Measurements from ENCODE around the gene CUL3.

DNA sequence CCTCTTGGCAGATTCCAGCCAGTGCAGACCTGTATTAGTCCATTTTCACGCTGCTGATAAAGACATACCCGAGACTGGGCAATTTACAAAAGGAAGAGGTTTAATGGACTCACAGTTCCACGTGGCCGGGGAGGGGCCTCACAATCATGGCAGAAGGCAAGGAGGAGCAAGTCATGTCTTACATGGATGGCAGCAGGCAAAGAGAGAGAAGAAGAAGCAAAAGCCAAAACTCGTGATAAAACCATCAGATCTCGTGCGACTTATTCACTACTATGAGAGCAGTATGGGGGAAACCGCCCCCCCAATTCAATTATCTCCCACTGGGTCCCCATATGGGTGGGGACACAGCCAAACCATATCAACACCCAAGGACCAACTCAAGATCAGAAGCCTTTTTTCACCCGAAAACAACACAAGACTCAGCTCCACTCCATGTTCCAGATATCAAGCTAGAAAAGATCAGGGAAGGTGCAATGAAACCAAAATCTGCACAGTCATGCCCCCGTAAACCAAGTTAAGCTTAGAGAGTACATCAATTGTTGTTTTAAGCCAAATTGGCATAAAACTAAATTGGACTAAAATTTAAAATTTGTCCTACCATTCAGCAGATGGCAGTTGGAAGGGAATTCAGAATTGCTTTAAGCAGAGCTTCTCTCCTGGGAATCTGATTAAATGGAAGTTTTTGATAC is 127.6 kb downstream of the CUL3 start:
- TF ChIP-seq CTCF (IDR thresholded peaks at IDR 0.05 in 2 of 3, conservative IDR thresholded peaks at IDR 0.05 in 1 of 3; ENCODE audit: borderline replicate concordance in 1 of 3, insufficient read depth in 1 of 3, low read depth in 2 of 3, low read length in 2 of 3): no peak
- no peak for TF ChIP-seq POLR2AphosphoS5 (IDR thresholded peaks at IDR 0.05; ENCODE audit: low read depth, low read length)
- no peak for TF ChIP-seq EZH2 (IDR thresholded peaks at IDR 0.05)
- TF ChIP-seq CBX3 (IDR thresholded peaks at IDR 0.05; ENCODE audit: low read depth): no peak
- TF ChIP-seq, protein P1, sequence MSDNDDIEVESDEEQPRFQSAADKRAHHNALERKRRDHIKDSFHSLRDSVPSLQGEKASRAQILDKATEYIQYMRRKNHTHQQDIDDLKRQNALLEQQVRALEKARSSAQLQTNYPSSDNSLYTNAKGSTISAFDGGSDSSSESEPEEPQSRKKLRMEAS (IDR thresholded peaks at IDR 0.05): no peak
- TF ChIP-seq ZNF274 (IDR thresholded peaks at IDR 0.05; ENCODE audit: low read depth, low read length): no peak
- TF ChIP-seq YY1 (IDR thresholded peaks at IDR 0.05; ENCODE audit: extremely low read depth, insufficient replicate concordance, low read depth, low read length): no peak
- no peak for TF ChIP-seq POLR2A (IDR thresholded peaks at IDR 0.05; ENCODE audit: borderline replicate concordance, extremely low read depth, insufficient read depth, insufficient read length)
- TF ChIP-seq, protein P2, sequence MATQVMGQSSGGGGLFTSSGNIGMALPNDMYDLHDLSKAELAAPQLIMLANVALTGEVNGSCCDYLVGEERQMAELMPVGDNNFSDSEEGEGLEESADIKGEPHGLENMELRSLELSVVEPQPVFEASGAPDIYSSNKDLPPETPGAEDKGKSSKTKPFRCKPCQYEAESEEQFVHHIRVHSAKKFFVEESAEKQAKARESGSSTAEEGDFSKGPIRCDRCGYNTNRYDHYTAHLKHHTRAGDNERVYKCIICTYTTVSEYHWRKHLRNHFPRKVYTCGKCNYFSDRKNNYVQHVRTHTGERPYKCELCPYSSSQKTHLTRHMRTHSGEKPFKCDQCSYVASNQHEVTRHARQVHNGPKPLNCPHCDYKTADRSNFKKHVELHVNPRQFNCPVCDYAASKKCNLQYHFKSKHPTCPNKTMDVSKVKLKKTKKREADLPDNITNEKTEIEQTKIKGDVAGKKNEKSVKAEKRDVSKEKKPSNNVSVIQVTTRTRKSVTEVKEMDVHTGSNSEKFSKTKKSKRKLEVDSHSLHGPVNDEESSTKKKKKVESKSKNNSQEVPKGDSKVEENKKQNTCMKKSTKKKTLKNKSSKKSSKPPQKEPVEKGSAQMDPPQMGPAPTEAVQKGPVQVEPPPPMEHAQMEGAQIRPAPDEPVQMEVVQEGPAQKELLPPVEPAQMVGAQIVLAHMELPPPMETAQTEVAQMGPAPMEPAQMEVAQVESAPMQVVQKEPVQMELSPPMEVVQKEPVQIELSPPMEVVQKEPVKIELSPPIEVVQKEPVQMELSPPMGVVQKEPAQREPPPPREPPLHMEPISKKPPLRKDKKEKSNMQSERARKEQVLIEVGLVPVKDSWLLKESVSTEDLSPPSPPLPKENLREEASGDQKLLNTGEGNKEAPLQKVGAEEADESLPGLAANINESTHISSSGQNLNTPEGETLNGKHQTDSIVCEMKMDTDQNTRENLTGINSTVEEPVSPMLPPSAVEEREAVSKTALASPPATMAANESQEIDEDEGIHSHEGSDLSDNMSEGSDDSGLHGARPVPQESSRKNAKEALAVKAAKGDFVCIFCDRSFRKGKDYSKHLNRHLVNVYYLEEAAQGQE (IDR thresholded peaks at IDR 0.05; ENCODE audit: low read depth): no peak
- TF ChIP-seq EZH2phosphoT487 (IDR thresholded peaks at IDR 0.05; ENCODE audit: borderline replicate concordance): no peak
- TF ChIP-seq SIN3A (IDR thresholded peaks at IDR 0.05; ENCODE audit: low read depth): no peak
